Testis (tissue), 3 donors: ENCODE data around the gene CERKL. TPM values are rescaled to one million over a fixed set of nuclear protein-coding genes. Genes with fewer than 3 reads are reported as not detected.

Experiments used
- DNase-seq: peaks from one replicate; pipeline ENCODE4 v3.0.0-alpha.2; 2019
- H3K27ac ChIP-seq, 2 donors: fragments of 200-600 bp; sonication (generic); one replicate each; pipeline ENCODE4 v1.5.1; 2019
- H3K27me3 ChIP-seq: fragments of 200-600 bp; sonication (generic); one replicate; pipeline ENCODE4 v1.5.1; 2019
- H3K36me3 ChIP-seq: fragments of 200-600 bp; sonication (generic); one replicate; pipeline ENCODE4 v1.5.1; 2017; ENCODE audit warnings: low read depth; ENCODE audit errors: missing control alignments
- H3K4me1 ChIP-seq: fragments of 200-600 bp; sonication (generic); one replicate; pipeline ENCODE4 v1.5.1; 2019
- H3K4me3 ChIP-seq, 2 donors: fragments of 200-600 bp; sonication (generic); one replicate each; pipeline ENCODE4 v1.5.1; 2017 to 2019
- H3K9me3 ChIP-seq: fragments of 200-600 bp; sonication (generic); one replicate; pipeline ENCODE4 v1.5.1; 2017
- CTCF ChIP-seq, 3 experiments: fragments of 450-650 bp in 2 of 3; fragments of 200-600 bp in 1 of 3; sonication (generic) in 1 of 3; IDR thresholded peaks; one replicate each; pipeline ENCODE4 v1.5.1; 2016 to 2019; ENCODE audit warnings: antibody characterized with exemption in 3 of 3, mild to moderate bottlenecking in 2 of 3, moderate library complexity in 1 of 3
- POLR2A ChIP-seq: fragments of 450-650 bp; IDR thresholded peaks from one replicate; pipeline ENCODE4 v1.6.1; 2017; ENCODE audit warnings: antibody characterized with exemption, mild to moderate bottlenecking, moderate library complexity
- WGBS, 2 donors: methylation state at CpG; one replicate each; pipeline ENCODE4 v1.1.5; 2018; 5-methylcytosine and 5-hydroxymethylcytosine counted together
- intact Hi-C: fragments of 100-400 bp; cut with DNase I; formaldehyde crosslinking; loops from one replicate; pipeline ENCODE4 v1.15.1; 2023; ENCODE audit warnings: low total_unique reads
- polyA plus RNA-seq: library from polyadenylated mRNA; stranded (reverse); fragments of 350-450 nt; fragmentation: Illumina TruSeq; extraction: RNeasy Lipid Tissue Mini Kit (QIAGEN cat#74804); gene quantifications from one replicate; pipeline ENCODE4 v1.2.3, GENCODE V29; 2014; ENCODE audit warnings: low read depth, low replicate concordance; ENCODE audit not compliant: insufficient read depth
- total RNA-seq, 2 donors: library from RNA; depleted of rRNA; stranded (reverse); fragments of >200 nt; gene quantifications; one replicate each; pipeline ENCODE4 v1.2.3, GENCODE V29; 2016

Gene CERKL
- total and polyA plus RNA-seq, 3 donors from 2014 or later, result 0.62 to 2.2 (median 2.1) TPM

GRCh38 chr2:181627545-181627944 lies 29.4 kb downstream of the CERKL start:
- H3K4me1 ChIP-seq, result no peaks in the 10 kb centered on the region
- no peak overlapping the region for H3K4me3 ChIP-seq
- H3K36me3 ChIP-seq, result no peaks in the 10 kb centered on the region
- intact Hi-C loops, result no loop called here
- no peaks in the 10 kb centered on the region for H3K27me3 ChIP-seq
- DNase-seq, result no peak
- H3K27ac ChIP-seq, result no peak overlapping the region
- TF ChIP-seq POLR2A (no peak), CTCF (IDR thresholded peaks at IDR 0.05) (no peak)
- no peaks in the 10 kb centered on the region for H3K9me3 ChIP-seq
- whole genome bisulfite sequencing, 2 donors, result 94% methylated on average over 3 of the region's 3 CpGs

GRCh38 chr2:181626671-181627070 lies 30.2 kb downstream of the CERKL start:
- Histone ChIP-seq H3K9me3 (no peaks in the 10 kb centered on the region), H3K4me3 (no peak overlapping the region), H3K27me3 (no peaks in the 10 kb centered on the region), H3K27ac (no peak overlapping the region), H3K36me3 (no peaks in the 10 kb centered on the region), H3K4me1 (no peaks in the 10 kb centered on the region)
- TF ChIP-seq POLR2A (no peak), CTCF (IDR thresholded peaks at IDR 0.05) (no peak)
- intact Hi-C loops, result no loop called here
- no peak for DNase-seq

- H3K4me1 ChIP-seq, result no peaks in the 10 kb centered on the region
- intact Hi-C loops, result no loop called here
- H3K27me3 ChIP-seq, result no peaks in the 10 kb centered on the region
Measured at GRCh38 chr2:181623159-181623558, 33.7 kb downstream of the CERKL start.

GRCh38 chr2:181621779-181622490 lies 35.0 kb downstream of the CERKL start:
- DNase-seq, result no peak
- Histone ChIP-seq H3K9me3 (no peaks in the 10 kb centered on the region), H3K4me1 (no peaks in the 10 kb centered on the region), H3K4me3 (no peak overlapping the region), H3K27me3 (no peaks in the 10 kb centered on the region), H3K36me3 (no peaks in the 10 kb centered on the region), H3K27ac (no peak overlapping the region)
- TF ChIP-seq POLR2A (no peak), CTCF (IDR thresholded peaks at IDR 0.05) (no peak)
- intact Hi-C loops, result no loop called here
- 86 to 88% methylated on average over 3 of the region's 3 CpGs for WGBS, 2 donors

More at GRCh38 chr2:181623159-181623558, 33.7 kb downstream of the CERKL start:
- Histone ChIP-seq H3K9me3 (no peaks in the 10 kb centered on the region), H3K36me3 (no peaks in the 10 kb centered on the region), H3K27ac (no peak overlapping the region), H3K4me3 (no peak overlapping the region)
- DNase-seq, result no peak
- TF ChIP-seq POLR2A (no peak), CTCF (IDR thresholded peaks at IDR 0.05) (no peak)

GRCh38 chr2:181619516-181619915 lies 37.4 kb downstream of the CERKL start:
- H3K9me3 ChIP-seq, result no peaks in the 10 kb centered on the region
- intact Hi-C loops, result no loop called here
- 89 to 92% methylated on average over 2 of the region's 2 CpGs for WGBS, 2 donors
- DNase-seq, result no peak
- no peaks in the 10 kb centered on the region for H3K36me3 ChIP-seq
- H3K27ac ChIP-seq, result no peak overlapping the region
- no peak overlapping the region for H3K4me3 ChIP-seq
- H3K27me3 ChIP-seq, result no peaks in the 10 kb centered on the region
- no peaks in the 10 kb centered on the region for H3K4me1 ChIP-seq
- TF ChIP-seq CTCF (IDR thresholded peaks at IDR 0.05) (no peak), POLR2A (no peak)
